Central memory CD4-positive, alpha-beta T cell (primary cell): Measurements from ENCODE around the gene USP19.

Experiments used
- DNase-seq: peaks from one replicate; pipeline ENCODE4 v3.0.0; 2022

Gene USP19

GRCh38 chr3:49098429-49098828, 22.2 kb downstream of the USP19 start:
- DNase-seq: no peak

GRCh38 chr3:49093853-49094767, 26.5 kb downstream of the USP19 start, which contains the start of gene QRICH1:
Gene QRICH1, minus strand, starts transcription at chr3:49094071. Its CDS starts 17,054 bp downstream, at chr3:49077017.
- peak; percentile 96 for DNase-seq

- DNase-seq: peak; percentile 76
Observed at GRCh38 chr3:49092938-49093852, 27.4 kb downstream of the USP19 start.

- DNase-seq: no peak
Observed at GRCh38 chr3:49081429-49081828, 39.2 kb downstream of the USP19 start.

- no peak for DNase-seq
Observed at GRCh38 chr3:49079270-49079669, 41.4 kb downstream of the USP19 start.

- DNase-seq: no peak
Observed at GRCh38 chr3:49076646-49077045, 44.0 kb downstream of the USP19 start.

- no peak for DNase-seq
Observed at GRCh38 chr3:49076116-49076515, 44.5 kb downstream of the USP19 start.
